HFF-Myc (cell line): ENCODE data around the gene NEDD4L.

Experiments used
- DNase-seq: peaks from one replicate; pipeline ENCODE4 v3.0.0-alpha.2; 2011; ENCODE audit warnings: low read depth; ENCODE audit errors: extremely low read depth
- H3K4me3 ChIP-seq: replicated peaks from 2 replicates; pipeline ENCODE4 v1.5.1; 2011; ENCODE audit warnings: low read depth, mild to moderate bottlenecking, control low read depth, low read length
- TF ChIP-seq, protein P1 (sequence below): IDR thresholded peaks from 2 replicates; pipeline ENCODE4 v1.5.1; 2012; ENCODE audit warnings: mild to moderate bottlenecking, low read depth, low read length, control low read depth; ENCODE audit errors: missing control alignments

Gene NEDD4L

DNA sequence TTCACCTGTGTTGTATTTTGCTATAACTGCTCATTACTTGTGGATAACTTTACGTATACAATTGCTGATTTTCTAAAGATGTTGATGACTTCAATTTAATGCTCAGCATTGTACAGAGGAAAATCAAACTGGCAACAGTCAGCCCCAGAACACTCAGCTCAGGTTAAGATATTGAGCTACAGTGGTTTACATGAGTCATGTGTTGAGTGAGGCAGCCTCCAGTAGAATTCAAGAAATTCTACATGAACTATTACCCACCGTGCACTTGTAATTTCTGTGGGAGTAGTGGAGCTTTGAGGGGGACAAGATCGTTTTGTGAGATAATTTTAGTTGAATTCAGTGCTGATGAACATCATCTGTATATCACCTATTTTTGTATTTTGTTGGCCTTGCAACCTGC lies 292.6 kb downstream of the NEDD4L start:
- TF ChIP-seq, protein P1, sequence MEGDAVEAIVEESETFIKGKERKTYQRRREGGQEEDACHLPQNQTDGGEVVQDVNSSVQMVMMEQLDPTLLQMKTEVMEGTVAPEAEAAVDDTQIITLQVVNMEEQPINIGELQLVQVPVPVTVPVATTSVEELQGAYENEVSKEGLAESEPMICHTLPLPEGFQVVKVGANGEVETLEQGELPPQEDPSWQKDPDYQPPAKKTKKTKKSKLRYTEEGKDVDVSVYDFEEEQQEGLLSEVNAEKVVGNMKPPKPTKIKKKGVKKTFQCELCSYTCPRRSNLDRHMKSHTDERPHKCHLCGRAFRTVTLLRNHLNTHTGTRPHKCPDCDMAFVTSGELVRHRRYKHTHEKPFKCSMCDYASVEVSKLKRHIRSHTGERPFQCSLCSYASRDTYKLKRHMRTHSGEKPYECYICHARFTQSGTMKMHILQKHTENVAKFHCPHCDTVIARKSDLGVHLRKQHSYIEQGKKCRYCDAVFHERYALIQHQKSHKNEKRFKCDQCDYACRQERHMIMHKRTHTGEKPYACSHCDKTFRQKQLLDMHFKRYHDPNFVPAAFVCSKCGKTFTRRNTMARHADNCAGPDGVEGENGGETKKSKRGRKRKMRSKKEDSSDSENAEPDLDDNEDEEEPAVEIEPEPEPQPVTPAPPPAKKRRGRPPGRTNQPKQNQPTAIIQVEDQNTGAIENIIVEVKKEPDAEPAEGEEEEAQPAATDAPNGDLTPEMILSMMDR, result no peak
- no peak for DNase-seq
- H3K4me3 ChIP-seq, result no peak overlapping the region

DNA sequence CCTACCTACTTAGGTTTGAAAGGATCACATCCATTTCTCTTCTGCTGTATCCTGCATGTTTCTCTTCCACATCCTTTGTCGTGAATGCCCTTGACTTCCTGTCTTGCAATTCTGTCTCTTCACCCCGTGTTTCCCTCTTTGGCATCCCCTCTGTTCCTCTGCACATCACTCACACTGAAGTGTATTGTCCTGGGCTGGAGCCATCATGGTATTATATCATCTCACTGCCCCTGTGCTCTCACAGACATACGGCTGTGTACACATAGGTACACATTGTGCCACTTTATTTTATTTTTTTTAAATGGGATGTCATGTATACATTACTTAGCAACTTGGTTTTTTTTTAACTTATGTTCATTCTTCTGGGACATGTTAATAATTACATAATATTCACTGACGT lies 293.3 kb downstream of the NEDD4L start:
- DNase-seq, result no peak
- TF ChIP-seq, protein P1, result no peak
- no peak overlapping the region for H3K4me3 ChIP-seq

DNA sequence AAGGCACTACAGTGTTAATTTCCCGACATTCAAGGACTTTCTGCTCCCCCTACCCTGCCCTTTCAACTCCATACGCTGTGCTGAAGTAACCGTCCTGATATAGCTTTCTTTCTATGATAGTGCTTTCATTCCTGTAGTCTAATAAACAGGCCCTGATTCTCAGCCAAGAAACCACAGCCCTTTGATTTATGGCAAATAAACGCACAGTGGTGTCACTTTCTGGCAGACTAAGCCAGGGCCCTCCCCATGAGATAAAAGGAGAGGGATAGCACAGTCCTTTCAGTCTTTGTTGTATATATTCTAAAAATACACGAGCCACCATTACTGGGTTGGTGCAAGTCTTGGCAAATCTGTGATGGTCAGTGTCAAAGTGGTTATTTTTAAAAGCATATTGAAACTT lies 293.7 kb downstream of the NEDD4L start:
- TF ChIP-seq, protein P1, result no peak

DNA sequence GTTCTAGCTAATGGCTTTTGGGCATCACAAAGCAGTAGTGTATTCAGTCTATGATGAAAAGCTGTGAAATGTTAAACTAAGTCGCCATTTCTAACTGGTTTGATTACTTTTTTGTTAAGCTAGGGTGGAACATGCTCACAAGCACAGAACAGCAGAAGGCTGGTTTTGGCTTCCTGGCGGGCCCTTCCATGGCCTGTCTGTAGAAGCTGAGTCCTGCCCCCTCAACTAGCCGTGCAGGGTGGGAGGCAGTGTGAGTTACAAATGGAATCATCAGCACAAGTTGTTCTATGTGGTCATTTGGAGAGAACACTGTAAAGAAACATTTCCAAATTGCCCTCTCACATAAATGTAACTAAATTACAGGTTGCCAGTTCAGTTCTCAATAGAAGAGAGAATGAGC lies 294.1 kb downstream of the NEDD4L start:
- no peak overlapping the region for H3K4me3 ChIP-seq
- DNase-seq, result no peak
- TF ChIP-seq, protein P1, result no peak

More for the DNA sequence above, 293.7 kb downstream of the NEDD4L start:
- no peak overlapping the region for H3K4me3 ChIP-seq
- no peak for DNase-seq

DNA sequence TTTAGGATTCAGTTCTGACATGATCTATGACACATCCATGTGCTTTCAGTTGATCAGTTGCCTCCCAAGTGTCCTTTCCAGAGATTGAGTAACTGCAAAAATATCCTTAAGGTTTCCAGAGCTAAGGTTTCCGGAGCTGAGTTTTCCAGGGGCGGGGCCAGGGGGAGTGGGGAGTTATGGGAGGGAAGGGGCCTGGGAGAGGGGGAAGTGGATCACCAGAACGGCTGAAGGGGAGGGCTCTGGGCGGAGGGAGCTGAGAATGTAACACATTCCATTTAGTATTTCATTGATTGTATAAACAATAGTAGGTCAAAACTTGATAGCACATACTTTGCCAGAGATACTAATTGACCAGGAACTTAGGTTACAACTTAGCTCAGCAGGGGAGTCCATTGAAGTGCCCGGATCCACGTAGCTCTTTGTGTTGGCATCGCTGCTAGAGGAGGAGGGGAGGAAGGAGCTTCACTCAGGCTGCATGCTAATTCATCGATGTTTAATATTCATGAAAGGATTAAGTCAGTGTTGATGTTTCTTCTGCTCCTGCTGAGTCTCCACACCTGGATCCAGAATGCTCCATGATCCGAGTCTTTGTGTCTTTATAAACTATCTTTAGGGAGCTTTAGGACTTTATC lies 295.1 kb downstream of the NEDD4L start:
- TF ChIP-seq, protein P1, result no peak
- DNase-seq, result no peak
- H3K4me3 ChIP-seq, result no peak overlapping the region

DNA sequence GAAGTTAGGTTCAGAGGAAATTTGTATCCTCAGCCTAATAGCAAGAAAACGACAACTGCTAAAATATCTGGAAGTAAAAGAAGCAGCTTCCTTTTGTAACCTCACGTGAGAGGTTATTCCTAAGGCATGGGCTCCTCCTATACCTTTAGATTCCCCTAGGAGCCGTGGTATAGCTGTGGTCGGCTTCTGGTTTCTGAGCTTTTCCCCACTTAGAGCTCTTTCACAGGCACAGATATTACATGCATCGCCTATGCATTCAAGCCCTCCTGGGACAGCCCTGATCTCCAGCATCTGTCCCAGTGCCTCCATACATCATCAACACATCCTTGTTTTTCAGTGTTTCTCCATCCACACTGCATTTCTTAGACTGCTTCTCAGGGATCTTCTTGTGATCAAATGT lies 295.9 kb downstream of the NEDD4L start:
- TF ChIP-seq, protein P1, result no peak
- no peak overlapping the region for H3K4me3 ChIP-seq
- DNase-seq, result no peak

- TF ChIP-seq, protein P1, result no peak
- no peak for DNase-seq
- no peak overlapping the region for H3K4me3 ChIP-seq
These were observed 297.9 kb downstream of the NEDD4L start for GRCh38 chr18:58341916-58342315.
